HG02623 (cell line): ENCODE results near the gene MTHFR.
"Not testable (repeated sequence)": the region's sequence is repeated elsewhere in the genome, so short reads cannot be mapped to it uniquely, and the experiment has no call there.

ENCODE experiments used
- ATAC-seq: cut with Tn5 transposase; IDR thresholded peaks from one replicate; pipeline ENCODE4 v1.9.1; 2021; ENCODE audit warnings: moderate library complexity; ENCODE audit not compliant: unreplicated experiment

Gene MTHFR

DNA sequence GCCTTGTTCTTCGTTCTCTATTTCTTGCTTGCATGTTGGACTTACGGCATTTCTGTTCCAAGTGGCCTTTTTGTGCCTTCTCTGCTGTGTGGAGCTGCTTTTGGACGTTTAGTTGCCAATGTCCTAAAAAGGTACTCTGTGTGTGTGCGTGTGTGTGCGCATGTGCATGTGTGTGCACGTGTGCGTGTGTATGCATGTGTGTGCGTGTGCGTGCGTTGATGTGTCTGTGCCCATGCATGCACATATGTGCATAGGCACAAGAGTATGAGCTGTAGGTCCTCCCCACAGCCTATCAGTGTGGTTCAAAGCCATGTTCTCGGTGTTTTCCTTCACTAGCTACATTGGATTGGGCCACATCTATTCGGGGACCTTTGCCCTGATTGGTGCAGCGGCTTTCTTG is 28.1 kb upstream of the MTHFR start:
- ATAC-seq = no peak

DNA sequence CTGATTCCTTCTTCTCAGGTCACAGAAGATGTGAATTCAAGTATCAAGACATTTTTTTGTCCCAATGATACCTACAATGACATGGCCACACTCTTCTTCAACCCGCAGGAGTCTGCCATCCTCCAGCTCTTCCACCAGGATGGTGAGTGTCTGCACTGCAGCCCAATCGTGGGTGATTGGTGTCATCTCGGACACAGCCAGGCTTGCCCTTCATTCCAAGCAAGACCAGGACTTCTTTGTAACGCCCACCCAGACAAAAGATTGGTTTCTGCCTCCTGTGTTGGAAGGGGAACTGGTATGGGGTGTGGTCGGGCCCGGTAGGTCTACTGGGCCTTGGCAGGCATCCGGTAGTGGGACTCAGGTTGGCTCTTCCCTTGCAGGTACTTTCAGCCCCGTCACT is 27.7 kb upstream of the MTHFR start:
- no peak for ATAC-seq

DNA sequence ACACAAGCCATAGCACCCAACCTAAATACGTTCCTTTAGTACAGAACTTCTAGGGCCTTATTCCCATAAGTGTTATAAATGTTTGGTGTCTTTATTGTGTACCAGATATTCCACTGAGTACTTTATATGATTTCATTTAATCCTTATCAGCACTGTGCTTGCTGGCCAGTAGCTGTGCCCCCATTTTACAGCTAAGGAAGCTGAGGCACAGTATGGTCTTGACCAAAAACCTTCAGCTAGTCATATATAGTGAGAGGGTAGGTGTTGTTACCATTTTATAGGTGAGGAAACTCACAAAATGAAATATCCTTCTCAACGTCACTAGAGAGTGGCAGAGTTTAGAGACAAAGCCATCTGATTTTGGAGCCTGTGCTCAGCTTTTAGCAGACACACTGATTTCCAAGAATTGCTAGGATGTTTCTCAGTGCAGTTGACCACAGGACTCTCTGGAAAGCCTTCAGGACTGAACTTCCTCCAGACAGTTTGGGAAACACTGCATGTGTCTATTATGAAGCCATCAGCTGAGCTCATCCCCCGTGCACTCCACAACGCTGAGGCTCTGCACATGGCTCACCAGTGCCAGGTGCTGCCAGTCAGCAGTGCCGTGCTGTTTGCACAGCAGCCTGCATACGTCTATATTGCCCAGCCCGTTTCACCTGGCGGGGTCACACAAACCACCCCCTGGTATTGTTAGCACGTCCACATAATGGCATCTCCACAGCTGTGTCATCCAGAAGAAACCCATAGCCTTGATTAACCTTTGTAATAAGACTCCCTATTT is 26.4 kb upstream of the MTHFR start:
- no peak for ATAC-seq

- no peak for ATAC-seq
Observed at GRCh38 chr1:11828511-11828910, 22.7 kb upstream of the MTHFR start.

DNA sequence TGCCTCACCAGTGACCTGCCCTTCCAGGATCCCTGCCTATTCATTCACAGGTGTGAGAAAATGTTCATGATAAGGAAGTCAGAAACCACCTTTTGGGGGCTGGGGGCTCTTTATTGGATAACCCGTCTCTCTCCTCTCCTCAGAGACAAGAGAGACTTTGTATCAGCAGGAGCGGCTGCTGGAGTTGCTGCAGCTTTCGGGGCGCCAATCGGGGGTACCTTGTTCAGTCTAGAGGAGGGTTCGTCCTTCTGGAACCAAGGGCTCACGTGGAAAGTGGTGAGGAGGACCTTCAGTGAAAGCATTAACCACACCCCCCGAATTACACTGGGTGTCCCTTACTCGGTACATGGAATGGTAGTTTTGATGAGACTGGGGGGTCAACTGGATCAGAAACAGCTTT is 21.2 kb upstream of the MTHFR start:
- no peak for ATAC-seq

- no peak for ATAC-seq
Observed at GRCh38 chr1:11825131-11825530, 19.4 kb upstream of the MTHFR start.

GRCh38 chr1:11823366-11824137 is 17.8 kb upstream of the MTHFR start:
- no peak for ATAC-seq

DNA sequence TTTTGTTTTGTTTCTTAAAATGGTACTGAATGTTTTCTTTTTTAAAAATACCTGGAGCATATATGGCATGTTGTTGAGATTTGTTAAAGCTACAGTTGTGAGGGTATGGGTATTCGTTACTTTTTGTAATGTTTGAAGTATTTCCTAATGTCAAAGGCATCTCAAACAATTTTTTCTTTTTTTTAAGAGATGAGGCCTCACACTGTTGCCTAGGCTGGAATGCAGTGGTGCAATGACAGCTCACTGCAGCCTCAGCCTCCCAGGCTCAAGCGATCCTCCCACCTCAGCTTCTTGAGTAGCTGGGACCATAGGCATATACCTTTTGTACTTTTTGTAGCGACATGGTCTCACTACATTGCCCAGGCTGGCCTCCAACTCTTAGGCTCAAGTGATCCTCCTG is 16.3 kb upstream of the MTHFR start:
- no peak for ATAC-seq

DNA sequence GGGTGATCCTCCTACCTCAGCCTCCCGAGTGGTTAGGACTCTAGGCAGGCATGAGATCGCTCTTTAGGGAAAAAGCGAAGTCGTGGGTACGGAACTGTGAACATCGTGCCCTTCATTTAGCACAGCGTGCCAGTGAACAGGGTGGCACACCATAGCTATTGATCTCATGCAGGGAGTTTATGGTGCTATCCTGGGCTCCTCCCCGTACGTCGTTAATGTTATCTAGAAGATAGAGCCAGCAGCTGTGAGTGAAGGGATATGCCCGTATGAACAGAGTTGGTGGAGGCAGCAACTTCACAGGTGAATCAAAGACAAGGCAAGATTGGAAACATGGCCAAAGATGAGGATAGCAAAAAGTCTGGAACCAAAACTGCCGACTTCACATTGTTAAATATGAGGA is 11.4 kb upstream of the MTHFR start:
- ATAC-seq = no peak

DNA sequence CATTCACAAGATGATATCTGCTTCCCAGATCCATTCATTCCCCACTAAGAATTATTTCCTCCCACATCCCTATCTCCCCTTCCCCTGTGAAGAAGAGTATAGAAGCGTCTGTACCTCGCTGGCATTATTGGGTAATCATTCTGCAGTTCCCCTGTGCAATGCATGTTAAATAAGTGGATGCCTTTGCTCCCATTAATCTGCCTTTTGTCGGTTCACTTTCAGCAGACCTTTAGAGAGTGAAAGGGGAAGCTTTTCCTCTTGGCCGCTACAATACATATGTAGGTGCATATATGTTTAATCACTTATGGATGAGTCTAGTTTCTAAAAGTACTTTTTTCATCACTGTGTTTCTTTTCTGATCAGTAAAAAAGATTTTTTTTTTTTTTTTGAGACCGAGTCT is 7.3 kb upstream of the MTHFR start:
- no peak for ATAC-seq

DNA sequence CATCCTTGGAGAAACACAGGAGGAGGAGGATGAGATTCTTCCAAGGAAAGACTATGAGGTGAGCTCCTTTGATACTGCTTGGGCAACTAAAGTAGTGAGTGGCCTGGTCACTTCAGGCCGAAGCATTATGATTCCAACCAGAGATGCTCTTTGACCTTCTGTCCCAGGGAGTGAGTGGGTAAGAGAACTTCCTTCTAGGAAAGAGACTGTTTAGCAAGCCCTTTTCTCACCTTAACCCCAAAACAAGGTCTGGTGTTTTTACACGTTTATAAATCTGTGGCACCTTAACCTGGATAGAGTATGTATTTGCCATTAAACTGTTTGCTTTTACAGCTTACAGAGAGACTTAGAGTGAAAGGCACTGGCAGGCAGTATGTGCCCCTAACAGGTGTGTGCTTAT is 1.4 kb upstream of the MTHFR start:
- no peak for ATAC-seq

DNA sequence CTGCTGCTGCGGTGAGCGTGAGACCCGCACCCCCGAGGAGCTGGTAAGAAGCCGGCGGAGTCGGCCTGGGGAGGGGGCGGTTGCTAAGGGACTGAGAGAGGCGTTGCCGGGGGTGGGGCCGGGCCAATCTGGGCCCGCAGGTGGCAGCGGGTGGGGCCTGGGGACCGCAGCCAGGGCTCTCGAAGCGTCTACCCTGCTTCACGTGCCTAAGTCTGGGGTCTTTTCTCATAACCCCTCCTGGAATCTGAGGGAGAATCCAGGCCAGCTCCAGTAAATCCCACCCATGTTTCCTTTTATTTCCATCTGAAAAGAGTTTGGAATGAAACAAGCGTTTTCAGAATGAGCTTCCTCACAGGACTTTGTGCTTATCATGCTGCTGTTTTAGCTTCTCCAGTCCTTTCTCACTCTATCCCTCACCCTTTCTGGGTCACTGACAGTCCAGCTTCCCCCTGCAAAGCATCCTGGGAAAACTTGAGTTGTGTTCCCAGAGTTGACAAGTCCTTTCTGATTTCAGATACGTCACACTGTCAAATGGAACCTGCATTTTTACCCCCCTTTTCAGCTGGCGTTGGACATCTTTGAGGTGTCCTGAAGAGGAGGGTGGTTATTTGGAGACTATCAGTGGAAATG is 658 bp upstream of the MTHFR start:
- ATAC-seq = peak; percentile 29

DNA sequence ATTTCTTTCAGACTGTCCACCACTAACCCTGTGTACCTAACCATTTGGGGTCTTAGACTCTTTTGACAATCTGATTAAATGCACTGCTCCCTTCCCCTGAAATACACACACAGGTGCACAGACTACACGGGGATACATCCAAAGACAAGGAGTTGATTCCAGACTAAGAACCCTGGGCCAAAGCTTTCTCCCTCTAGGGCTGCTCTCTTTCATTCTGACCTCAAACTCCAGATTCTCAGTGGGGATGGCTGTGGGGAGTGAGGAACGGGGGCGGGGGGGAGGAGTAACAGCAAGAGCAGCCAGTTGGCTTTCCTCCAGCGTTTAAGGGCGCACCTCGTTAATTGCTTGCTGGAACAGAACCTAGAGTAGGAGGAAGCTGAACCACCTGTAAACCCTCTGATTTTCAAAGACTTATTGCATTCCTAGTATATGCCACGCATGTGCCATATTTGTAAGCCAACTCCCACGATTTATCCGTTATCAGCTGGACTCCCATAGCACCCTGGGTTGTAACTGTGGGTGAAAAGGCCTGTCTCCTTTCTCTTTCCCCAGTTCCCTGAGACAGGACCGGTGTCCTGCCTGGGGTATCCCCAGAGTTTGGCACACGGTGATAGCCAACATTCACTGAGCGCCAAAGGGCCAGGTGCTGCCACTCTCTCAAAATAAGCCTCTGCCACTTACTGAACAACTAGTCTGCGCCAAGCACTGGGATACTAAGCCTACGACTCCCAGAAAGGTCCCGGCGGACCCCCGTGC is 920 bp downstream of the MTHFR start:
- ATAC-seq = no peak

GRCh38 chr1:11803924-11804665 is 1.7 kb downstream of the MTHFR start:
- not testable (repeated sequence) for ATAC-seq

GRCh38 chr1:11802973-11803885 is 2.5 kb downstream of the MTHFR start:
- ATAC-seq = no peak

DNA sequence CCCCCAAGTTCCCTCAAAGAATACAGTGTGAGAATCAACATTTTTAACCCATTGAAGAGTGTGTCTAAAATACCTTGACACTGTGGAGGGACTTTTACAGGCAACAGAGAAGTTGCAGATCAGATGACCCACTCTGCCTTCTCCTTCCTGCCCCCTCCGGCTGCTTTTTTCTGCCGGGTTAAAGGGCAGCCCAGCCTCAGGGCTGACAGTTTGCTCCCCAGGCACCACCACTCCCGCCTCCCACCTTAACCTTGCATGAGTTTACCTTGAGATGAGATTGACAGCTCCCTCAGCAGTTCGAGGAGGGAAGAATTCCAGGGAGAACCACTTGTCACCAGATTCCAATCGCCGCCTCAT is 3.2 kb downstream of the MTHFR start:
- no peak for ATAC-seq

DNA sequence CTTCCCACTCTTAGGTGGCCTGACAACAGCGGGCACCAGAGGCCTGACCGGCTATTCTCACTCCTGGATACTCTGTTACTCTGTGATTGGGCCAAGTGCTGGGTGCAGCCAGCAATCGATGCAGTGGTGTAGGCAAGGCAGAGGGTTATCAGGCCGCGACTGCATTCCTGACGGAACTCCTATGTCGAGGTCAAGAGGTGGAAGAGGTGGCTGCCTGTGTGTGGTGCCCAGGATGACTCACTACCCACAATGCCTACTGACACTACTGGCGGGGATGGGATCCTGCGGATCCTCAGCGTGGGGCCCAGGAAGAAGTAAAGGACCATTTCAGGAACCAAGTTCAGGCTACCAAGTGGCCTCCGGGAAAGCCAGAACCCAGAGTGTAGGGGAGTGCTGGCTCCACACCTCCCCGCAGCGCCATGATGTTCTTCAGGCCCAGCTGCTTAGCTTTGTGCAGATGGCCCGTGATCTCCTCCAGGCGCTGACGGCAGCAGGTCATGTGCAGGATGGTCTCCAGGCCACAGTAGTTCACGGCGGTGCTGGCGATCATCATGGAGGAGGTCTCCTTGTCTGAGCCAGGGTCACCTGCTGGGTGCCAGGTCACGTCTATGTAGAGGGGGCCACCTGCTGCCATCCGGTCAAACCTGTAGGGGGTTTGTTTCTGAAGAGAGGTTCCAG is 4.9 kb downstream of the MTHFR start:
- ATAC-seq = no peak

DNA sequence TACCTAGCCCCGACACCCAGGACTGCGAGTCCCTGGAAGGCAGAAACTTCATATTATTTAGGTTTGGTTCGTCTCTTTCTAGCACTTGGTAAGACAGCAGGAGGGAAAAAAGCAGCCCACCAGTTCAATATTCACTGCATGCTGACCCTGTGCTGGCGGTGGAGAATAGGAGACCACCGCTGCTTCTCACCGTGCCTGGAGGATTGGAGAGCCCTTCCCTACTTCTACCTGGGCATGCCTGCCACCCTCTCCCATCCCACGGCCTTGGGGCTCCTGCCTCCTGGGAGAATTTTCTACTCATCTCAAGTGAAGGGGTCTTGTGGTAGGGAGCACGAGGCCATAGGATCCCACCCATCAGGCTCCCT is 5.4 kb downstream of the MTHFR start:
- ATAC-seq = no peak

GRCh38 chr1:11799896-11800295 is 5.9 kb downstream of the MTHFR start:
- ATAC-seq = no peak
